ENCODE results near the gene CFP.
A peak's percentile ranks its signal among the peaks of the same experiment; 100 is the strongest.

Gene CFP

DNA sequence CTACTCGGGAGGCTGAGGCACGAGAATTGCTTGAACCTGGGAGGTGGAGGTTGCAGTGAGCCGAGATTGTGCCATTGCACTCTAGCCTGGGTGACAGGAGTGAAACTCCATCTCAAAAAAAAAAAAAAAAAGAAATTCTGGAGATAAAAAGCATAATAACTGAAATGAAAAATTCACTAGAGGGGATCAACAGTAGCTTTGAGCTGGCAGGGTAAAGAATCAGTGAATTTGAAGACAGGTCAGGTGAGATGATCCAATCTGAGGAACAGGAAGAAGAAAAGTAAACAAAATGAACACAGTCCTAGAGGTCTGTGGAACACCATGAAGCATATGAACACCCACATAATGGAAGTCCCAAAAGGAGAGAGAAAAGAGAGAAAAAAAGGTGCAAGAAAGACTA is 32.5 kb downstream of the CFP start:
- DNase-seq: no peak

DNA sequence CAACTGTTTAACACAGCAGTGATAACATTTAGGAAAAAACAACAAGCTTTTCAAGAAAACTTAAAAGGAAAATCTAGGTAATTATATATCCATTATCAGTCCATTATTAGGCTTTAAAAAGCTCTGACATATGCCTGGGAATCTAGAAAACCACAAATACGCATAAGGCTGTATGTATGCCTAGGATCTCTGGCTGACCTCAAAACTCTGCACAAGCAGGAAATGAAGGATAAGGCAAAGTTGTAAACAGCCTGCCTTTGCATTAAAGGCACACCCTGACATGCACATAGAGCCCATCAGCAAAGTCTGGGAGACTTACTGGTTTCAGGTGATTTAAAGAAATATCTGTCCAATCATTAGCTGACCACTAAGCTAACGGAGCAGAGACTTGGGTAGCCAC is 33.5 kb downstream of the CFP start:
- DNase-seq: no peak

DNA sequence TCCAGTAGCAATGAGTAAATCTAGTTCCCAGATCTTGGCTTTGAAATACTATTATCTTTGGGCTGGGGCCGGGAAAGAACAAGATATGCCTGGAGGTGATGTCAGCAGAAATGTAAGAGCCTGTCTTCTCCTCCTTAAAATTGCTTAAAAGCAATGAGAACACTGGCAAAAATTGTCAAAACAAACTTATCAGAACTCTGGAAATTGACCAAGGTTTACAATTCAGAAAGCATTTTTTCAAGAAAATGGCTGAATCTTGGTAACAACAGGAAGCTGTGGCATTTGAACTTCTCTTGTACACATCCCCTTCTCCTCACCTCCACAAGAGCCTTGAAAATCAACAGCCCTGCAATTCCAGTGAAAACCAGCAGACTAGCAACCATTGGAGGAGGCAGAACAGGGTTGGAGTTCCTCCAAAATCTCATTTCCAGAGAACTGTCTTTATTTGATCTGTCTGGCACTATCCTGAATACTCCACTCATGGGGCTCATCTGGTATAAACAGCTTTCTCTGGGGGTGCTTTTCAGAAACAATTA is 33.9 kb downstream of the CFP start:
- peak; percentile 52 for DNase-seq

DNA sequence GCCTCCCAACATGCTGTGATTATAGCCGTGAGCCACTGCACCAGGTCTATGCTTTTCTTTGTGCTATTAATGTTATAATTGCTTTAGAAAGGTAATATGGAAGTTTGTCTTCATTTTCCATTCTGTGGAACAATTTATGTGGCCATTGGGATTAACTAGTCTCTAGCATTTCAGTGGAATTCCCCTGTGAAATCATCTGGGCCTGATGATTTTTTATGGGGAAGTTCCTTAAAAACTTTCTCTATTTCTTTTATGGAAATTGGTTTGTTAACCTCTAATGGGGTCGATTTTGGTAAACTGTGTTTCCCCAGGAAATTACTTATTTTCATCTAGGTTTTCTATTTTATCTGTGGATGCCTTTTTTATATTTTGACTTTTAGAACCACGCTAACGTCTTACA is 36.2 kb downstream of the CFP start:
- no peak for DNase-seq

DNA sequence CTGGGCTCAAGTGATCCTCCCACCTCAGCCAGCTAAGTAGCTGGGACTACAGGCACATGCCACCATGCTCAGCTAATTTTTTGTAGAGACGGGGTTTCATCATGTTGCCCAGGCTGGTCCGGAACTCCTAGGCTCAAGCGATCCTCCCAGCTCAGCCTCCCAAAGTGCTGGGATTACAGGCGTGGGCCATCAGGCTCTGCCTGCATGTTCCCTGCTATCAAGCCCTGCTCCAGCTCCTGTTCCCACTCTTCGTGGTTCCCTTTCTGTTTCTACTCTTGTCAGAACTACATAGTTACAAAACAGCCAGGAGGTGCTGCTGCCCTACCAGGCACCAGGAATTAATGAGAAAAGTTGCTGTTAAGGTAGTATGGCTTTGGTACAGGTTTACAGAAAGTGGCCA is 38.7 kb downstream of the CFP start:
- no peak for DNase-seq

DNA sequence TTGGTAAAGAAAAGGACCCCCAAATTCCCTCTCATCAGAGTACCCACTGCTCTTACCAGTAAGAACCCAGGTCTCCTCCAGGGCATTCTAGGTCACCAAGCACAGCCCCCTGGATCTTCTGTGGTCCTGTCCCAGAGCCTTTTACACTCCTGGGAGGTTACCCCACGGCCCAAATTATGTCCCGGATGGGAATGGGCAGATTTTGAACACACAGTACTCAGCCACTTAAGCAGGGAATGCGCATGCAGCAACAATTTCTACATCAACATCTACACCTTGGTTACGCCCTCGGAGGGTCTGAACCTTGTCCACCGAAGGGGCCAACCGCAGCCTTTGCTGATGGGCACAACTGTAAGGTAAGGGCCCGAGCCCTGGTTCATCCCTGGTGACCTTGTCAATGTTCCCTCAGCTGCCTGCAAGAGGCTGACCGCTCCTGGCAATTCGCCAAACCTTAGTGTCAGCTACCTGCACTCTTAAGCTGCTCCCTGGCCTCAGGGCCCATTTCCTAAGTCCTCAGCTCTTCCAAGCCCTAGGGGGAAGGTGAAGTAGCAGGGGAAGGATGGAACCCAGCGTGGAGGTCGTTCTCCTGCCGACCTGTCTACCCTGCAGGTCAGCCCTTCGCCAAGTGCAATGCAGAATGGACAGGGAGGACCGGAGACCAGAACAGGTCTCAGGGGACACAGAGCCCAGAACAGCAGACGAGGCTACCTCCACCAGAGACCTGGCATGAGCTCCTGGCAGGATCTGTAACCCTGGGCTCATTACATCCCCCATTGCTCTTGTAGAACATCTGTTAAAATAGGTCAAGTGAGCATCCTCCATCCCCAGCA is 41.6 kb downstream of the CFP start:
- no peak for DNase-seq

DNA sequence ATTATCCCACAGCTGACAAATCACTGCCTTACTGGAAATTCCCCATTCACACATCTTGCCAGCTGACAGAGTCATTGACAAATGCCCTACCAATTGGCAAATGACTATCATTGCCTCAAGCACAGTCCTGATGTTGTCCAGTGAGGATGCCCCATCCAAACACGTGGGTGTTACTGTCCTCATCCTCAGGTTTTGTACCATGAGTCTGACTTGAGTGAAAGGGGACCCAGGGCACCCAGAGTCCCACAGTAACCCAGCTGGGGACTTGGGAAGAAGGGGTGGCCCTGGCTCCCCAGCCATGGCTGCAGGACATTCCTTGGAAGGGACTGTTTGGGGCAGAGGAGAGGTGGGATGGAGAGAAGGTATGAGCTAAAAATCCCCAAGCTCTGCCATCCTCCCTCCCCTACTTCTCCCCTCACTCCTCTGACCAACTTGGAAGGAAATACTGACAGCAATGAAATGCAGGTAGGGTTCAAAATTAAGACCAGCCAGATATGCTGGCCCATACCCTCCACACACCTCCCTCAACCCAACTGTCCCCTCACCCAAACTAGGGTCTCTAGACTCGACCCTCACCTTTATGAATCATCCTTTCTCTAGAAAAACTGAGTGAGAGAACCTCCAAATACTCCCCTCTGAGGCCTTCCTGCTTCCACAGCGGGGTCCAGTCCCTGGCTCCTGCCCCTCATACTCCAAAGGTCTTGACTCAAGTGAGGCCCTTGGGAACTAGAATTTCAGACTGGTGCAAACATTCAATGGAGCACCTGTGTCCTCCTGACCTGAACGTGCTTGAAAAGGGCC is 42.4 kb downstream of the CFP start:
- DNase-seq: no peak

DNA sequence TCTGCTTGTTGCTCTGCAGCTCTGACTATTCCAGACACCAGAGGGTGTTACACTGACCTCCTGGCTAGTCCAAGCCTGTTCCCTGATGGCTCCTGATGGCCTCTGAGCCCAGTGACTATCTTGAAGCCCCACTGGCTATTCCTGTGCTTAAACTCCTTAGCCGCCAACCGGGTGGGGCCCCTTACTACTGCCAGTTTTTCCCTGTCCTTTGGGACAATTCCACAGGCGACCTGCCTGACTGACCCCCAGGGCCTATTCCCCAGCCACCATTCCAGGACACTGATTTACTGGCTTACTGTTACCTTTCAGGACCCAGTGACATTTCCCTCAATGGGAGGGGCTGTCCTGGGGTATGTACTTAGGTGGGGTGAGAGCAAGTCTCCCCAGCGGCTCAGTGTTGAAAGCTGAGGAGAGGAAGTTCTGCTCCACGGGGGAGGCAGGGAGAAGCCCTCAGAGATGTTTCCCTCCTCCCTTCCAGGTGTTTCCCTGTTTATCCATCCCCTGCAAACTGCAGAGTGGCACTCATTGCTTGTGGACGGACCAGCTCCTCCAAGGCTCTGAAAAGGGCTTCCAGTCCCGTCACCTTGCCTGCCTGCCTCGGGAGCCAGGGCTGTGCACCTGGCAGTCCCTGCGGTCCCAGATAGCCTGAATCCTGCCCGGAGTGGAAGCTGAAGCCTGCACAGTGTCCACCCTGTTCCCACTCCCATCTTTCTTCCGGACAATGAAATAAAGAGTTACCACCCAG is 43.5 kb downstream of the CFP start:
- no peak for DNase-seq

DNA sequence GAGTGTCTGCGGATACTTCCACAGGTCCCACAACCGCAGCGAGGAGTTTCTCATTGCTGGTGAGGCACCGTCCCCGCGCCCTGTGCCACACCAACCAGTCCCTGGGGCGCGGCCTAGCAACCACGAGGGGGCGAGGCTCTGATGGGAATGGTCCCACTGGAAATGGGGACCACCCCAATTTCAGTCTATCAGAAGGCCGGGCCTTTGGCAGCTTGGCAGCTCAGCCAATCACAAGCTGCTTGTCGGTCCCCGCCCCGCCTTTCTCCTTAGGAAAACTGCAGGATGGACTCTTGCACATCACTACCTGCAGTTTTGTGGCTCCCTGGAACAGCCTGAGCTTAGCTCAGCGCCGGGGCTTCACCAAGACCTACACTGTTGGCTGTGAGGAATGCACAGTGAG is 44.5 kb downstream of the CFP start:
- DNase-seq: no peak

DNA sequence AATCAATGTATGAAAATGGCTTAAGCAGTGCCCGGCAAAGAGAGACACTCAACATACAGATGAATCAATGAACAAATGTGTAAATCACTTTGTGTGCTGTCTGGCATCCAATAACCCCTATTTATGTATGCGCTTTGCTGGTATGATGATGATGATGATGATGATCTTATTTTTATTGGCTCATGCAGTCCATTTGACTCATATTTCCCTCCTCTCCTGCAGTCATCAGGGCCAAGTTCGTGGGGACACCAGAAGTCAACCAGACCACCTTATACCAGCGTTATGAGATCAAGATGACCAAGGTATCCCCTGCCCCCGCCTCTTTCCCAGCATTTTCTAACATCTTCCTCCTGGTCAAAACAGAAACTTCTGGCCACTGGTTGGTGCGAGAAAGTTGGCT is 45.0 kb downstream of the CFP start:
- DNase-seq: no peak

DNA sequence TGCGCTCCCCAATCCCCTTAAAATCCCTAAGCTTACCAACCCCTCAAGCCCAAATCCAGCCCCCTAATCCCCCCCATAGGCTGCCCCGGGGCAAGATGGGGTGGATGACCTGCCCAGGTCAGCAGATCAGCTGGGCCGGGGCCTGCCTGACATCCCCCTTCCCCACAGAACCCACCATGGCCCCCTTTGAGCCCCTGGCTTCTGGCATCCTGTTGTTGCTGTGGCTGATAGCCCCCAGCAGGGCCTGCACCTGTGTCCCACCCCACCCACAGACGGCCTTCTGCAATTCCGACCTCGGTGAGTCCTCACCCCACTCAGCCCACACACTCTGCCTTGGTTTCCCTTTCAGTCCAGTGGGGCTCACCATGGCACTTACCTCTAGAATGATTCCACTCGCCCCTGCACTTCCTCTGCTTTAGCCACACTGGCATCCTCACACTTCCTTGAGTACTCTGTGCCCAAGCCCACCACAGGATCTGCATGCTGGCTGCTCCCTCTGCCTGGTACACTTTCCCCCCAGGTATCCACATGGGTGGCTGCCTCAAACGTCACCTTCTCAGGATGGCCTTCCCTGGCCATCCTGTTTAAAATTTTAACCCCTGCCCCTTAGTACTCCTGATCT is 46.4 kb downstream of the CFP start:
- no peak for DNase-seq

DNA sequence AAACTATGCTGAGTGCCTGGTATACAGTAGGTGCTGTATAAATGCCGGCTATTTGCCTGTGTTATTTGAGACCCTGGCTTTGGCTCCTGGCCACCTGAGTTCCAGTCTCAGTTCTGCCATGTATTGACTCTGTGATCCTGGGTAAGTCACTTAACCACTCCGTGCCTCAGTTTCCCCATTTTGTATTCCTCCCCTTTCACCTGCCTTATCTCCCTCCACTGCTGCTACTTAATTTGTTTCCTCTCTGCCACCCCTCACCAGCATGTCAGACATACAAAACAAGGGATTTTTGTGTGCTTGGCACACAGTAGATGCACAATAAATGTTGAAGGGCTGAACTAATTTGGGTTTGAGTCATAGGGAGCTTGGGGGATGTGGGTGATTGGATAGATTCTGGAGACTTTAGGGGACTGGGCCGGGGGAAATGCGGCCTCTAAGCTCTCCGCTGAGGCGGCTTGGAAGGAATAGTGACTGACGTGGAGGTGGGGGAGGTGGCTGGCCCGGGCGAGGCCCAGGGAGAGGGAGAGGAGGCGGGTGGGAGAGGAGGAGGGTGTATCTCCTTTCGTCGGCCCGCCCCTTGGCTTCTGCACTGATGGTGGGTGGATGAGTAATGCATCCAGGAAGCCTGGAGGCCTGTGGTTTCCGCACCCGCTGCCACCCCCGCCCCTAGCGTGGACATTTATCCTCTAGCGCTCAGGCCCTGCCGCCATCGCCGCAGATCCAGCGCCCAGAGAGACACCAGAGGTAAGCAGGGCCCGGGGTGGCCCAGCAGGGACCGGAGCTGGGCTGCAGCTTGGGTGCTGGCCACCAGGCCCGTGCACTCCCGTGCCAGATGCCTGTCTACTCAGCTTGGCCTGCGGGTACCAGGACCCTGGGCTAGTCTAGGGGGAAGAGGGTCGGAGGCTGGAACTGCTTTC is 47.7 kb downstream of the CFP start, which contains the start of gene TIMP1:
TIMP1 (plus strand) TSS at position 706 of the 917 bp plus-strand sequence. CDS start 980 bp downstream, outside the sequence.
- DNase-seq: peak; percentile 94

DNA sequence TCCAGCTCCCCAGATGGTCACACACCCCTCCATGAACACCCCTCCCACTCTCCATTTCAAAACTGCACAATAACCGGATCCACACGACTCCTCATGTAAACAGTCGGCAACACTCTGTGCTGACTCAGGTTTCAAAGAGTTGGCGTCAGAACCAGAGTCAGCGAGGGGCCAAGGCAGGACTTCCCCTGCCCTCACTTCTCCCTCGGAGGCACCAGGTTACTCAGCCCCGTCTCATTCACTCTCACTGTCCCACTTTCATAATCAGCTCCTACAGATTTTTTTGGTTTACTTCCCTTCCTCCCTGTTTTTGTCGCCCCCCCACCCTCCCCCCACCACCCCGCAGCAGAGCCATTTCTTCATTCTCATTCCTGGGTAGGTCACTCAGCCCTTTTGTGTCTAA is 50.2 kb downstream of the CFP start:
- DNase-seq: peak; percentile 44

DNA sequence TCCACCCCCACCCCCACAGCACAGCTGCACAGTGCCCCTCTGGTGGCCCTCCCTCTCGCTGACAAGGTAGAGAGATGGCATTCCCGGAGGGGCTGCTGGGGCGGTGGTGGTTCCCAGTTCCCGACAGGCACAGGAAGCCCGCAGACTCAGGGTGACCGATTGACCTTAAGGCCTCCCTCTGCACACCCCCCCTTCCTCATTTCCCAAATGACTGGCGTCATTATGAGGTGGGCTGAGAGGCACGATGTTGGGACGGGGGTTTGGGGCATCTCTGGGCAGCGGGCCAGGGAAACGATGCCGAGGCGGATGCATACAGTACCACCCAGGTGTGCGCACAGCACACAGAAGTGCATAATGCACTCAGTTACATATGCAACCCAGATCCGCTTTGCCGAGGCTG is 51.0 kb downstream of the CFP start:
- no peak for DNase-seq

DNA sequence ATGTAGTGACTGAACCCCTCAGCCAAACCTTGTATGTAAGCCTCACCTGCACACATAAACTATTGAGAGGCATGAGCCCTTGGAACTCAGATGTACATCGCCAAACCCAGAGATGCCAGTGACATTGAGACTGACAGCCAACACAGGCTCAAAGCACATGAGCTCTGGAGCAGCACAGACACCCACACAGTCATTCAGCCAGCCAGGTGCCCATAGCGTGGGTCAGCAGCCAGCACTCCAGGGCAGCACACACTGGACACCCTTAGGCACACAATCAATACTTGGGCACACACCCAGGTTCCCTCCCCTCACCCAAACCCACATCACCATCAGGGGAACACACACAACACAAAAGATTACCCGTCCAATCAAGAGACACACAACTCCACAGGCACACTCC is 51.8 kb downstream of the CFP start:
- DNase-seq: no peak

DNA sequence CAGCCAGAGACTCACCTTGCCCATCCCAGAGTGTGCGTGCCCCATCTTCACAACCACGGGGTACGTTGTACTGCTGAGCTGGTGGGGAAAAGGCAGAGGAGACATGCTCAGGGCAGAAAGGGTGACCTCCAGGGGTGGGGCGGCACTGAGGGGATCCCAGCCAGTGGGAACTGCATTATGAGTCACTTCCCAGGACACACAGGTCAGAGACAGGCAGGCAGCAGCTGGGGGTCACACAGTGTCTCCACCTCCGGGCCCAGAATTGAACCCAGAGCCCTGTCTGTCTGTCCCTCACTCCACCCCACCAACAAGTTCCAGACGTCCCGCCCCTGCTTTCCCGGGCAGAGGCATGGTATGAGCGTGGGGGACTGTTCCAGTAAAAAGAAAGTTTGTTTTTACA is 52.3 kb downstream of the CFP start:
- DNase-seq: no peak

DNA sequence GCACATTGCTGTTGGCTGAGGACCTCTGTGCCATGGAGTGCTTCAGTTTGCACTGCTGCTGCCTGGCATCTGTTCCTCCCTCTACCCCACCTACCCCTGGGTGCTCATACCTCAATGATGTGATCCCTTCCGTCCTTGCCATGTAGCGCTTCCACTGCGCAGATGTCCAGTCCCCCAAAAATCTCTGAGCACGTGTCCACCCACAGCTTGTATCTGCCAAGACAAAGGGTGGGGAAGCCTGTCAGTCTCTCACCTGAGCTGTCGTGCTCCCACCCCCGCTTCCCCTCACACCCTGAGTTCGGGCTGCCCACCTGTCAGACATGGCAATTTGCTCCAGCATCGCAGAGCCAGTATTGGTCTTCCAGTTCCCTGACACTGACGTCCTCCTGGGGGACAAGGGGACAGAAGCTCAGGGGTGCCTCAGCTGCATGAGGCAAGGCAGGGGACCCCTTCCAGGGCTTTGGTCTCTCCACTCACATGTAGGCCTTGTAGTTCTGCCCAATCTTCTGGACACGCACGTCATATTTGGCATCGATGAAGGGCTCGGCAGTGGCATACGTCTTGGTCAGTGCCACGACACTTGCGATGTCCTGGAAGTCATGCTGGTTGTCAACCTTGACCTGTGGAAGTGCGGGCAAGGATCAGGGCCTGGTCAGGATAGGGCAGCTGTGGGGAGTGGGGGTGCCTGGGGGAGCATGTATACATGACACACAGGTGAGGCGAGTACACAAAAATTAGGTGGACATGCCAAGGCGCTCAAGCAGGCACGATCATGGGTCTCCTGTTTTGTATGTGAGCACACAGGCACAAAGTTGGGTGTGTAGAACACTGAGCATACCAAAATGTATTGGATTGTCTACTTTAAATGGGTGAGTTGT is 53.5 kb downstream of the CFP start:
- DNase-seq: no peak

DNA sequence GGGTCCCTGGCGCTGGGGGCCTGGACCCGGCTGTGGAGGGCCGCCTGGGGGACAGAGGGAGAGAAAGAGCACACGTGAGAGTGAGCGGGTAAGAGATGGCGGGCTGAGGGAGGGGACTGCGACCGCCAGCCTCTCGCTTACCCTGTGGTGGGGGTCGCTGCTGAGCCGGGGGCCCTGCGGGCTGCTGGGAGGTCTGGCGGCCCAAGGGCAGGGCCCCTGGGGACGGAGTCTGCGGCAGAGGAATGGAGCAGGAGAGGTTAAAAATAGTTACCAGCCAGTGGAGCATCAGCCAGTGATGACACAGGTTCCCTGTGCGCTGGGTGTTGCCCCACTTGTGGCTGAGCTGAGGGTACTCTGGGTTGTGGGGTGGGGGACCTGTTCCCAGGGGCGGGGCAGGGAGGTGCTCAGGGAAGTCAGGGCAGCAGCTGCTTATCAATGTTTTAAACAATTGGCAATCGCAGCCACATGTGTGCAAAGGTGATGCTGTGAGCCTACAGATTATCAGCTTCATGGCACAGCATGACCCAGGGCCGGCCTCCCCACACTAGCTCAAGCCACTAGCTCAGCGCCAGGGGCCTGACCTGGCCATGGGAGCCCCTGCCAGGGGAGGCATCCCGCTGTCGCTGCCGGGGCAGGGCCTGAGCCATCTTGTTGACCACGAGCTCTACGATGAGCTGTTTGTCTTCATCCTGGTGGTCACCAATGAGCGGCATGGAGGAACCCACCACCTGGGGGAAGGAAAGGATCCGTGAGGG is 55.0 kb downstream of the CFP start:
- DNase-seq: peak; percentile 28

DNA sequence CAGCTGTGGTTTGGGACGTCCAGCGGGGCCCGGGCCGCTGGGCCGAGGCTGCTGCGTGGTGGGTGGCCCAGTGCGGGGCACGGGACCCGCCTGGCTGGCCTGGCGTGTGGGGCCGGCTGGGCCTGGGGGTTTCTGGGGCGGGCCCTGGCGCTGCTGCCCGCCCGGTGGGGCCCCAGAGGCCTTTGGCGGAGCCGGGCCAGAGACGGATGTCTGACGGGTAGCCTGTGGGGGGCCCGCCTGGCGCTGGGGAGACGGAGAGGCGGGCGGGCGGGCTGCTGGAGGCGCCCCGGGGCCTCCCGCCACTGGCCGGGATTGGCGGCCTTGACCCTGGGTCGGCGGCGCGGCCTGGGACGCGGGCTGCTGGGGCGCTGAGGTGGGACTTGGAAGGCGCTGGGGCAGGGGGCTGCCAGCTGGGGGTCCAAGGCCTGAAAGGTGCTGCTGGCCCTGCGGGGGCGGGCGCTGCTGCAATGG is 55.6 kb downstream of the CFP start:
- peak; percentile 14 for DNase-seq
